NCI-H82 (cell line): ENCODE measurements around the gene ANLN.
"Not testable (repeated sequence)": the region's sequence is repeated elsewhere in the genome, so short reads cannot be mapped to it uniquely, and the experiment has no call there.

Source experiments
- DNase-seq: peaks from one replicate; lab custom pipeline; 2025; lab: John Stamatoyannopoulos, UW

ANLN gene

DNA sequence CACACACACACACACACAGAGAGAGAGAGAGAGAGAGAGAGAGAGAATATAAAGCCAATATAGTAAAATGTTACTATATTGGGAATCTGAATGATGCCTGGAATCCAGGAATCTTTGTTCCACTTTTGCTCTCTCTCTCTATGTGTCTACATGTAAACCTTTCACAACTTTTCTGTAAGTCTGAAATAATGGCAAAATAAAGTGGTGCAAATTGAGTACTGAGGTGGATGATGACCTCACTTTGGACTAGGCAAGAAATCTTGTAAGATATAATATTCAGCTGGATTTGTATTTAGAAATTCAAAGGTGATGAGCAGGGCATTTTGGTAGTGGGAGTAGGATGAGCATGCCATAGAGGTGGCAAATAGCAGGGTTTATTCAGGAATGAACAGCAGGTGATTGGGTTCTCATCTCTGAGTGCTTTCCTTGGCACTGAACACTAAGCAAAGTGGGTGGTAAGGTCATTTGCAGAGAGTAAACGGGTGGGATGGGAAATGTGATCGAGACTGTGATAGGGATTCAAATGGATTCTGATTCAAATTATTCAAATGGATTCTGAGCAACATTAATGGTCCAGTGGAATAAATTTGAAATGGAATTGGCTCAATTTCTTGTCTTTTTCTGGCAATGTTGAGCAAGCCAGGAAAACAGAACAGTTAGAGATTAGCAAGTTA is 9.7 kb upstream of the ANLN start:
- DNase-seq = no peak

DNA sequence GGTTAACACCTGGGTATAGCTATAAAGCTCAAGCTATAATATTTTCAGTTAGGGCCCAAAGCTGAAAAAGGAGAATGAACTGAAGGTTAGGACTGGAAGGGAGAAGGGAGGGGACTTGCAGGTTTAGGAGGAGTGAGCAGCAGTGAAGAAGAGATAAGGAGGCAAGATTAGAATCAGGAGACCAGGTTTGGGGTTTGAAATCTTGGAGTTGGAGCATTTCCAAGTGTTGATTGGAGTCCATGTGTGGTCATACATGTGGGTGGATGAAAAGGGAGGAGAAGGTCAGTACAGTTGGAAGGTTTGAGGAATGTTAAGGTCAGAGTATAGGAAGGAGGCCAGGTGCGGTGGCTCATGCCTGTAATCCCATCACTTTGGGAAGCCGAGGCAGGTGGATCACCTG is 8.6 kb upstream of the ANLN start:
- DNase-seq = no peak

DNA sequence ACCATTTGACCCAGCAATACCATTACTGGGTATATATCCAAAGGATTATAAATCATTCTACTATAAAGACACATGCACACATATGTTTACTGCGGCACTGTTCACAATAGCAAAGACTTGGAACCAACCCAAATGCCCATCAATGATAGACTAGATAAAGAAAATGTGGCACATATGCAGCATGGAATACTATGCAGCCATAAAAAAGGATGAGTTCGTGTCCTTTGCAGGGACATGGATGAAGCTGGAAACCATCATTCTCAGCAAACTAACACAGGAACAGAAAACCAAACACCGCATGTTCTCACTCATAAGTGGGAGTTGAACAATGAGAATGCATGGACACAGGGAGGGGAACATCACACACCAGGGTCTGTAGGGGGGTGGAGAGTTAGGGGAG is 6.4 kb upstream of the ANLN start:
- not testable (repeated sequence) for DNase-seq

DNA sequence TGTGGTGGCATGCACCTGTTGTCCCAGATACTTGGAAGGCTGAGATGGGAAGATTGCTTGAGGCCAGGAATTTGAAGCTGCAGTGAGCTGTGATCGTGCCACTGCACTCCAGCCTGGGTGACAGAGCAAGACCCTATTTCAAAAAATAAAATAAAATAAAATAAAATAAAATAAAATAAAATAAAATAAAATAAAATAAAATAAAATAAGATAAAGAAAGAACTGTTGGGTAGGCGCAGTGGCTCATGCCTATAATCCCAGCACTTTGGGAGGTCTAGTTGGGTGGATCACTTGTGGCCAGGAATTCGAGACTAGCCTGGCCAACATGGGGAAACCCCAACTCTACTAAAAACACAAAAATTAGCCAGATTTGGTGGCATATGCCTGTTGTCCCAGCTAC is 4.0 kb upstream of the ANLN start:
- DNase-seq = not testable (repeated sequence)

DNA sequence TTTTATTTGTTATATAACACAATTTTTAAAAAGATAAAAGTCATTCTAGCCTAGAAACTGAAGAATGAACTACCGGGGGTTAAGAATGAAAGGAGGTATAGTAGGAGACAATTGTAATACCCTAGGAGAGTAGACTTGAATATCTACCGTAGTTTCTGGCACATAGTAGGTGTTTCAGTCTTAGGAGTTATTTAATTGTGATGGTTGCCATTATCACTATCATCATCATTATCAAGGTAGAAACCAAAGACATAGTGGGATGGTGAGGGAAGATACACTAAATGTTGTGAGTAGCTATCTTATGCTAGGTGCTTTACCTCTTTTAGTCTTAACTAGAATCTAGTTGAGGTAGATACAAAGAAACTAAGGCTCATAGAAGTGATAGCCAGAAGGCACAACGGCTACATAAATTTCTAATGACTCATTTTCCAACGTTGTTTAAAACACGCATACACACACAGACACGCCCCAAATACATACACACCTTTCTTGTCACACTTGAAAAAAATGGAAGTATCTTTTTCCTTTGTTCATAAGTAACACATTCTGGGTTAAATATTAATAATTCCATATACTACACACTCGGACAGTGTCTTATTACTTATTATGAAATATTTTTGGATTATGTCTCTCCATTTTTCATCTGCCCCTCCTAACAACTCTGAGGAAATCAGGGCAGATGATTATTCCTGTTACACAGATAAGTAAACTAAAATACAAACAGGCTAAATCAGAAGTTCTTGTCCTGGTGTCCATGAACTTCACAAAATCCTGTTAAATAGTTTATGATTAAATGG is 2.0 kb upstream of the ANLN start:
- no peak for DNase-seq

DNA sequence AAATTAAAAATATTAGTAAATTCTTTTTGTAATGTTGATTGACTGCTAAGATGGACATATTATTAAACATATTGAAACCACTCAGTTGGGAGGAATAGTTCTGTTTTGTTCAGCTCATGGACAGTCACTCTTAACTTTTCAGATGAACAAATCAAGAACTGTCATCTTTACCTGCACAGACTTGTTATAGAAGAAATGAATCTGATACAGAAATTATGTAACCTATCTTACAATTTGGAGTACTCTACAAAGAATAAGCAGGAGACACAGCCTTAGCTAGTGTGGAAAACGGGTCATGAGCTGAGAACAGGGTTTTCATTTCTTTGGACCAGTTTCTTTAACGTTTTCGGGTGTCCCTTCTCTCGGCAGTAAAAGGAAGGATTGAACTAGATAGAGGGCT is 1.2 kb upstream of the ANLN start:
- DNase-seq = no peak

DNA sequence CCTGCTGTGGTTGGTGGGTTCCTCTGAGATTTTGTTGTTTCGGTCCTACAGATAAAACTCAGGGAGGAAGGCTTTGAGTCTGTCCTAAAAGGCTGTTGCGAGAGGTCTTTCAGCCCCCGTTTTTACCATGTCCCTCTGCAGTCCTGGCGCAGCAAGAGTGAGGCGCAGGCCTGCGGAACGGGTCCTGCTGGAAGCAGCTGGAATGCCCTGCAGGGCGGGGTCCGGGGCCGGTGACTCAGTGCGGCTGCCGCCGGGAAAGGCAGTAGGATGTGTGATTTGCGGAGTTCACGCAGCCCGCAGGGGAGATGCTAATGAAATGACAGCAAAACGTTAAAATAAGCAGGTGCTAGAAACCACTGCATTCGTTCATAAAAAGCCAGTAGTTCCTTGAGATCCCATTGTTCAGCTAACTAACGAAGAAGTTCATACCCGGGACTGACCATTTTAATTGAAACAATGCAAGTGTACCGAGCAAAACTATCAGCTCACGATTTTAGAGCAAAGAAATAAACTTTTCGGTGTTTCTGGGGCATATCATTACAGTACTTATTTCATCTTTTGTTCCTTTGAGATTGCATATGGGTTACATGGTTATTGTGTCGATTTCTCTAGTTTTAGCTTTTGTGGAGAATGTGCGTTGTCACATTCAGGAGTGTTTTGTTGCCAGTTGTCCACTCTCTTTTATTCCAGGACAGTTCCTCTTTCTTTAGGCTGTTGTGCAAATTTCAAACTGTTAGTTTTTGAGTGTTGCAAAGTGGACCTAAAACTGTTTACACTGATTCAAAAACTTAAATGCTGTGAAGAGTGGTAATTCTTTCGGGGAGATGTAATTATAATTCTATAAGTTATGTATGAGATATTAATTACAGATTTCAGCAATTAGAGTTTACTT is 783 bp downstream of the ANLN start:
- DNase-seq = peak; percentile 83

DNA sequence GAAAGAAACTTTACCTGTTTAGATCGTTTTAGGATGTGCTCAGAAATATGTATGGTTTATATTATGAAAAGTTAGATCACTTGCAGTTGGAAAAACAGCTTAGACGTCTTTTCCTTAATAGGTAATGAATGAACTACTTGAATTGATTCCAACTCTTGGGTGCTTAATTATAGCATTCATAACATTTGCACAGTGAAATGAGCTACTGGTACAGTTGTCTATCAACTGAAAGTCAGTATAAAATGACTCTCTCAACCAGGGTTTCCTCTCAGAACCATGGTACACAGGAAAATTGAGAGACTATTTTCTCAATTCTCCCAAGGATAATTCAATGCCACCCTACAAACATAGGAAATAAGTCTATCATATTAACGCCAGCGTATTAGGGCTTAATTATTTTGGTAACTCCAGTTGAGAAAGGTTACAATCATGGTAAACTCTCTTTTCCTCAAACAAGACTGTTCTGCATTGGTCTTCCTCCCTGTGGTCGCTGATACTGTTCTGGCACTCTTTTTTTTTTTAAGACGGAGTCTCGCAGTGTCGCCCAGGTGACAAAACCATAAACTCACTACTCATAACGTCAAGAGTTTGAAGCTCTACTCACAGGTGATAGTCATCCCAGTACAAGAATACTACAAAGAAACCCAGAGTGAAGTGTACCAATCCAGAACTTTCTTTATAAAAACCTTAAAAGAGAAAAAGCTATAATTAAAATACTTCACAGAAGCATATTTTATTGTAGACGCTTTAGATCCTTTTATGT is 2.0 kb downstream of the ANLN start:
- DNase-seq = no peak

DNA sequence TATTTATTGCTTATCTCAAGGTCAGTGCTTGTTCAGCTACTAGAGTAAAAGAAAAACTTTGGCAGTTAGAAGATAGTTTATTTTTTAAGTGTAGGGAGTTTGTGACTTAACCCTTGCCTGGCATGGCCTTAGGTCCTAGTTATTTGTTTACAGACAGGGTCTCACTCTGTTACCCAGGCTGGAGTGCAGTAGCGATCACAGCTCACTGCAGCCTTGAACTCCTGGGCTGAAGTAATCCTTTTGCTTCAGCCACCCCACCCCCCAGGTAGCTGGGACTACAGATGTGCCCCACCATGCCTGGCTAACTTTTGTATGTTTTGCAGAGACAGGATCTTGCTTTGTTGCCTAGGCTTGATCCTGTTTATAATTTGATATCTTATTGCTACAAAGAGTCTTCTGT is 4.2 kb downstream of the ANLN start:
- DNase-seq = peak; percentile 2

DNA sequence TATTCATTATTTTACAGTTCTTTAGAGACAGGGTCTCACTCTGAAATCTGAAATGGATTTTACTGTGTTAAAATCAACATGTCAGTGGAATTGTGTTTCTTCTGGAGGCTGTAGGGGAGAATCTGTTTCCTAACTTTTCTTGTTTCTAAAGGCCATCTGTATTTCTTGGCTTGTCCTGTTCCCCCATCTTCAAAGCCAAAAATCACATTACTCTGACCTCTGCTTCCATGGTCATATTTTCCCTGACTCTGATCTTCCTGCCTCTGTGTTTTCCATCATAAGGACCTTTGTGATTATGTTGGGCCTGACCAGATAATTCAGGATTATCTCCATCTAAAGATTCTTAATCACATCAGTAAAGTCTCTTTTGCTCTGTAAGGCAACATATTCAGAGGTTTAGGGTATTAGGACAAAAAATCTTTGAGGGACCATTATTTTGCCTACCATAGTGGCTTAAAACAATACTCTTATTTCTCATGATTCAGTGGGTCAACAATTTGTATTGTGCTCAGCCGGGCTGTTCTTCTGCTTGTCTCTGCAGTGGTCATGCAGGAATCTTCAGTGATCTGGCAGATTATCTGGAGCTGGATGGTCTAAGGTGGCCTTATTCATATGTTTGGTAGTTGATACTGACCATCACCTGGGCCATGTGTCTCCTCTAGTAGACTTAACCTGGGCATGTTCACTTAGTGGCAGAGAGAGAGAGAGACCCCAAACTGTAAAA is 5.7 kb downstream of the ANLN start:
- DNase-seq = no peak

DNA sequence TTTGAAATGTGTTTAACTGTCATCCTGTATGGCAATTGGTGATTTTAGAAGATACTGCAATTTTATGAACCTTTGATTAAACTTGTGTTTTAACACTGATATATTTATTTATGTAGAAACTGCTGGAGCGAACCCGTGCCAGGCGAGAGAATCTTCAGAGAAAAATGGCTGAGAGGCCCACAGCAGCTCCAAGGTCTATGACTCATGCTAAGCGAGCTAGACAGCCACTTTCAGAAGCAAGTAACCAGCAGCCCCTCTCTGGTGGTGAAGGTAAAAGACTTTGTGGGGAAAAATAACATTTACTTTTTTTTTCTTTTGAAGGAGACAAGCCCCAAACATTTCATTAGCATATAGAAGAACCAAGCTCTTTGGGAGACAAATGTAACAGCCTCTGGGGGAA is 6.5 kb downstream of the ANLN start:
- DNase-seq = no peak

DNA sequence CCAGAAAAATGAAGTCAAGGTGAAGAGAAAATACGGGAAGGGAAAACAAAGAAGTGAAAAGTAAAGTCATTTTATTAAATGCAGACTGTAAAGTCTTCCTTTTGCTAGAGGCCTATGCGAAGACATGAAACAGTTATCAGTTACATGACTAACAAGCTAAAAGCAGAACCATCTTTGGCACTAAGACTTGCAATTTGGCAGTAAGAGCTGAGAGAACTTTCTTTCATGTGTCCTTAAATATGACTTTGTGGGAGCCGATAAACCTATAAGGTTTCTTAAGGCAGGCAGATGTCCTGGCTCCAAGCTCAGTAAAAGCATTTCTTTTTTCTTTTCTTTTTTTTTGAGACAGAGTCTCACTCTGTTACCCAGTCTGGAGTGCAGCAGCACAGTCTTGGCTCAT is 10.4 kb downstream of the ANLN start:
- no peak for DNase-seq

DNA sequence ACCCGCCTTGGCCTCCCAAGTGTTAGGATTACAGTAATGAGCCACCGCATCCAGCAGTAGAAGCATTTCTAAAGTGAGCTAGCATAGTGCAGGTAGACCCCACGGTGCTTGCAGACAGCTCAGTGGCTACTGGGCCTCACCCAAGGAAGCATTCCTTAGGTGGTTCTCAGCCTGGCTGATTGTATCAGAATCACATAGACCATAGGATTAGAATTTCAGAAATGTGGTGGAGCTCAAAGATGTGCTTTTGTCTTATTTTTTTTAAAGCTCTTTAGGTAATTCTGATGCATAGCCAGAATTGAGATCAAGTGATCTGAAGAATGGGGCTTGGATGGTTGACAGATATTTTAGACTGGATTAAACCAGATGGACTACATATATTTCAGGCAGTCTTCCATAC is 10.9 kb downstream of the ANLN start:
- DNase-seq = no peak

DNA sequence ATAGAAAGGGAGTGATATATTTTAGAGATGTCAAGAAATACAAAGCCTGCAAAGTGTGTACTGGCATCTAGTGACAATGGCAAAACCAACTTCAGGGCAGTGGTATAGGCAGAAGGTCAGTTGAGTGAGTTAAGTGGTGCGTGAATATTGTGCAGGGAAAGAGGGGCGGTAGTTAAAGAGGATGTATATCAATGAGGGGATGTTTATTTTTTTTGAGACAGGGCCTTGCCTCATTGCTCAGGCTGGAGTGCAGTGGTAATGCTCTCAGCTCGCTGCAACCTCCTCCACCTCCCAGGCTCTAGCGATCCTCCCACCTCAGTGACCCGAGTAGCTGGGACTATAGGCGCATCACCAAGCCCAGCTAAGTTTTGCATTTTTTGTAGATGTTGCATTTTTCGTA is 13.8 kb downstream of the ANLN start:
- DNase-seq = no peak

DNA sequence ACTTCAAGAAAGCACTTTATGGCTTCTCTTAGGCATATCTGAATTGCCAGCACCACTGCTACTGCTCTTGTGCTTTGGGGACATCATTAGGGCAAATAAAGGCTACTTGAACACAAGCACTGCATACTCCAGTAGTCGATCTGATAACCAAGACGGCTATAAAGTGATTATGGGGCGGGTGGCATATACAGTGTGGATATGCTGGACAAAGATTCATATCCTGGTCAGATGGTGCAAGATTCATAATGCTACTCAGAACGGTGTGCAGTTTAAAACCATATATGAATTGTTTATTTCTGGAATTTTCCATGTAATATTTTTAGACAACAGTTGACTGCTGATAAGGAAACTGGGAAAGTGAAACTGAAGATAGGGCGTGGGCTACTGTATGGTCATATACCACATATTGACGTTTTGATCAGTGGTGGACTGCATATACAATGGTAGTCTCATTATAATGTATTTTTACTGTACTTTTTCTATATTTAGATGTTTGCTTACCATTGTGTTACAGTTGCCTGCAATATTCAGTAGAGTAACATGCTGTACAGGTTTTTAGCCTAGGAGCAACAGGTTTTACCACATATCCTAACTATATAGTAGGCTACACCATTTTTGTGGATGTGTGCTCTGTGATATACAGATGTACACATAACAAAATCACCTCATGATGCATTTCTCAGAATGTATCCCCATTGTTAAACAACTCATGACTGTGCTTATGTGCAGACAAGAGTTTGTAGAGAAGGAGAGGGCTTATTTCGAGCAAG is 15.2 kb downstream of the ANLN start:
- DNase-seq = no peak

DNA sequence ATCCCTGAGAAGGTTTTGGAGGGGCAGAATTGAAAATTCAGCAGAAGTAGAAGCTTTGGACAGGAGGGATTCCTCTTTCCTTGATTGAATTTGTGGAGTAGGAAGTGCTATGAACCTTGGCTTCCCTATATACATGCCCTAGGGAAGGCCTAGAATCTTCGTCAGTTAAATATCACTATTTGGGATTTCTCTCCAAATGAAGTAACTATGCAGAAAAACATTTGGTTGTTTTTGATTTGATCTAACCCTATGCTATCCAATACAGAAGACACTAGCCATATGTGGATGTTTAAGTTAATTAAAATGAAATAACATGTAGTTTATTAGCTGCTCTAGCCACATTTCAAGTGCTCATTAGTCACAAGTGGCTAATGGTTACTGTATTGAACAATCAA is 15.7 kb downstream of the ANLN start:
- no peak for DNase-seq

DNA sequence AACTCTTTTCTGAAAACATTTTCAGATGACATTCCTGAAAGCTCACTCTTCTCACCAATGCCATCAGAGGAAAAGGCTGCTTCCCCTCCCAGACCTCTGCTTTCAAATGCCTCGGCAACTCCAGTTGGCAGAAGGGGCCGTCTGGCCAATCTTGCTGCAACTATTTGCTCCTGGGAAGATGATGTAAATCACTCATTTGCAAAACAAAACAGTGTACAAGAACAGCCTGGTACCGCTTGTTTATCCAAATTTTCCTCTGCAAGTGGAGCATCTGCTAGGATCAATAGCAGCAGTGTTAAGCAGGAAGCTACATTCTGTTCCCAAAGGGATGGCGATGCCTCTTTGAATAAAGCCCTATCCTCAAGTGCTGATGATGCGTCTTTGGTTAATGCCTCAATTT is 16.5 kb downstream of the ANLN start:
- no peak for DNase-seq

DNA sequence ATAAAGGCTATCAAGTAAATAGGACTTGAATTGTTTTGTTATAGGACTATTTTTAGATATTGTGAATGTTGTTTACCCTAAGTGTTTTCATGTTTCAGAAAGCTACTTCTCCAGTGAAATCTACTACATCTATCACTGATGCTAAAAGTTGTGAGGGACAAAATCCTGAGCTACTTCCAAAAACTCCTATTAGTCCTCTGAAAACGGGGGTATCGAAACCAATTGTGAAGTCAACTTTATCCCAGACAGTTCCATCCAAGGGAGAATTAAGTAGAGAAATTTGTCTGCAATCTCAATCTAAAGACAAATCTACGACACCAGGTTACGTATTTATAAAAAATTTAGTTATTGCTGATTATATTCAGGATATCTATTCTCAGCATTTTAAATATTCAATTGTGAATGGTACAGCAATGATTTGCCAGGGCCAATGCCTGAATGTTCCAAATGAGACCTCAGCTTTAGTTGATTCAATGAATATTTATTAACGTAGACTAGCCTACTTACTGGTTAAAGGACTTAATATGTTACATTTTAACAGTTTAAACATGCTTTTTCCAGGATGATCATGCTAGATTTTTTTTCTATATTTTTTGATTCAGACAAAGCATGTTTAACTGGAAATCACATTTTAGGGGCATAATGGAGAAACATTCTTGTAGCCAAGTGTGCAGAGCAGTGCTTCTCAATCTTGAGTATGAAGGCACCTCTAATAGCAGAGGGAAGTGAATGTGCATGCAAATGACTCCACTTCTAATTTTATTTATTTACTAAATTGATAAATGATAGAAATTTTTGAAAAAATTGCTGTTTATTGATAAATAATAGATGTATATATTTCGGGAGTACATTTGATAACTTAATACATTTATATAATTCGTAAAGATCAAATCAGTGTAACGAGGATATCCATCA is 18.2 kb downstream of the ANLN start:
- no peak for DNase-seq

DNA sequence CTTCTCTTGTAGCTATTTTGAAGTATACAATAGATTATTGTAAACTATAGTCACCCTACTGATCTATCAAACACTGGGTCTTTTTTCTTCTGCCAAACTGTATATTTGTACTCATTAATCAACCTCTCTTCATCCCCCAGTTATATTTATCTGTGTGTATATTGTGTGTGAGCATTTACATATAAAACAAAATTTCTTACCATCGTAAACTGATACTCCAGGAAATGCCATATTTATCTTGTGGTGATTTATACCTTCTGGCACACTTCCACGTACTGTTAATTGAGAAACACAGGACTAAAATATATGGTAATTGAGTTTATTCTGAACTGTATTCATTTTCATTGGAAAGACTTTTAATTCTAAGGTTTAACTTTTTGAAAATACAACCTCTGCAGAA is 18.9 kb downstream of the ANLN start:
- DNase-seq = no peak

DNA sequence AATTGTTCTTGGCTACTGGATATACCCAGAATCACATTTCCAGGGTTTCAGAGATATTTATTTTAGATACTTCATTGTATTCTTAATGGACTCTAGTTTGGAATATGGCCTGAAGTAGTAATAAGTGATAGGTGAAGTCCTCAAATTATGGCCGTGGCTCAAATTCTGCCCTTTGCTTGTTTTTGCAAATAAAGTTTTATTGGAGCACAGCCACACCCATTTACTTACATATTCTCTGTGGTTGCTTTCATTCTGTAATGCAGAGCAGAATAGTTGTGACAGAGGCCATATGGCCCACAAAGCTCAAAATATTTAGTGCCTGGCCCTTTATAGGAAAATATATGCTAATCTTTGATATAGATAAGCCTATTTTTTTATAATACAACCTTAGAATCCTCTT is 19.5 kb downstream of the ANLN start:
- DNase-seq = no peak
